Tibial nerve (tissue), 4 donors: ENCODE data around the gene DCP1B.

ENCODE experiments used
- EP300 ChIP-seq, 2 donors: sonication (generic); formaldehyde crosslinking; IDR thresholded peaks; one replicate each; pipeline ENCODE4 v1.6.1; 2017; ENCODE audit warnings: antibody characterized with exemption in 2 of 2, mild to moderate bottlenecking in 1 of 2
- POLR2A ChIP-seq, 2 donors: fragments of 450-650 bp; IDR thresholded peaks; one replicate each; pipeline ENCODE4 v1.6.1; 2017; ENCODE audit warnings: antibody characterized with exemption in 2 of 2, mild to moderate bottlenecking in 2 of 2, moderate library complexity in 2 of 2
- TF ChIP-seq, protein P1 (sequence below), 5 experiments: fragments of 200-600 bp in 3 of 5; fragments of 450-650 bp in 2 of 5; sonication (generic) in 3 of 5; IDR thresholded peaks; one replicate each; pipeline ENCODE4 v1.5.1; 2016 to 2019; ENCODE audit warnings: antibody characterized with exemption in 5 of 5, mild to moderate bottlenecking in 3 of 5, moderate library complexity in 2 of 5

DNA sequence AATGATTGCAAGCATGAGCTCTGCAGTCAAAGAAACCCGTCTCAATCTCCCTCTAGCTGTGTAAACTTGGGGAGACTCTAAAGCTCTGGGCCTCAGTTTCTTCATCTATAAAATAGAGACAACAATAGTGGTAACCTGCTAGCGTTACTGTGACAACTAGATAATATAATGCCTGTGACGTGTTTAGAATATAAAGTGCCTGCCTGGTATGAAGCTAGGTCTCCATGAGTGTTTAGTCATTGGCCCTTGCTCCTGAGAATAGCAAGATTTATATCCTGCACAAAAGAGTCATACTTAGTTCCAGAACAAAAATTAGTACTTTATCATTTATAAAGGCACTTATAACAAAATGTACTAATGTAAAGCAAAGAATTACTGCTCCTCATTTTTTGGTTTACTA lies 8.8 kb upstream of the DCP1B start:
- TF ChIP-seq, protein P1, sequence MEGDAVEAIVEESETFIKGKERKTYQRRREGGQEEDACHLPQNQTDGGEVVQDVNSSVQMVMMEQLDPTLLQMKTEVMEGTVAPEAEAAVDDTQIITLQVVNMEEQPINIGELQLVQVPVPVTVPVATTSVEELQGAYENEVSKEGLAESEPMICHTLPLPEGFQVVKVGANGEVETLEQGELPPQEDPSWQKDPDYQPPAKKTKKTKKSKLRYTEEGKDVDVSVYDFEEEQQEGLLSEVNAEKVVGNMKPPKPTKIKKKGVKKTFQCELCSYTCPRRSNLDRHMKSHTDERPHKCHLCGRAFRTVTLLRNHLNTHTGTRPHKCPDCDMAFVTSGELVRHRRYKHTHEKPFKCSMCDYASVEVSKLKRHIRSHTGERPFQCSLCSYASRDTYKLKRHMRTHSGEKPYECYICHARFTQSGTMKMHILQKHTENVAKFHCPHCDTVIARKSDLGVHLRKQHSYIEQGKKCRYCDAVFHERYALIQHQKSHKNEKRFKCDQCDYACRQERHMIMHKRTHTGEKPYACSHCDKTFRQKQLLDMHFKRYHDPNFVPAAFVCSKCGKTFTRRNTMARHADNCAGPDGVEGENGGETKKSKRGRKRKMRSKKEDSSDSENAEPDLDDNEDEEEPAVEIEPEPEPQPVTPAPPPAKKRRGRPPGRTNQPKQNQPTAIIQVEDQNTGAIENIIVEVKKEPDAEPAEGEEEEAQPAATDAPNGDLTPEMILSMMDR (IDR thresholded peaks at IDR 0.05) = no peak
- TF ChIP-seq POLR2A (IDR thresholded peaks at IDR 0.05) = no peak
- TF ChIP-seq EP300 (IDR thresholded peaks at IDR 0.05) = no peak
